Upper lobe of left lung (tissue), 4 donors: ENCODE results near the gene BCL7A.

Experiments used
- CTCF ChIP-seq, 6 experiments: fragments of 450-650 bp in 4 of 6; fragments of 200-600 bp in 2 of 6; sonication (generic) in 2 of 6; IDR thresholded peaks; one replicate each; pipeline ENCODE4 v1.5.1; 2016 to 2019; ENCODE audit warnings: antibody characterized with exemption in 6 of 6
- POLR2A ChIP-seq, 4 donors: fragments of 450-650 bp; IDR thresholded peaks; one replicate each; pipeline ENCODE4 v1.5.1; 2016 to 2017; ENCODE audit warnings: antibody characterized with exemption in 4 of 4, mild to moderate bottlenecking in 2 of 4

GRCh38 chr12:122036153-122036552, 14.5 kb downstream of the BCL7A start:
- TF ChIP-seq POLR2A (IDR thresholded peaks at IDR 0.05) (no peak), CTCF (IDR thresholded peaks at IDR 0.05) (no peak)
